ENCODE measurements around the gene KCNIP4. TPM values are rescaled to one million over a fixed set of nuclear protein-coding genes. Genes with fewer than 3 reads are reported as not detected.

The KCNIP4 gene
- total and polyA plus RNA-seq, 11 donors, result 0.19 TPM; not detected in 10

GRCh38 chr4:21011106-21011505 is 937.5 kb downstream of the KCNIP4 start:
- Histone ChIP-seq H3K27ac (no peak overlapping the region), H3K4me1 (no peaks in the 10 kb centered on the region), H3K27me3 (no peaks in the 10 kb centered on the region), H3K36me3 (no peaks in the 10 kb centered on the region), H3K9me3 (no peaks in the 10 kb centered on the region), H3K4me3 (no peak overlapping the region)
- 76 to 82% (median 79%) methylated on average over 3 of the region's 3 CpGs for WGBS, 4 donors
- DNase-seq (no peak), ATAC-seq (no peak)
- intact Hi-C loops (cut with DNase I), result no loop called here
- TF ChIP-seq CTCF (IDR thresholded peaks at IDR 0.05) (no peak), POLR2A (IDR thresholded peaks at IDR 0.05) (no peak)

- WGBS, 4 donors, result 57 to 60% (median 58%) methylated on average over 4 of the region's 4 CpGs
- Histone ChIP-seq H3K36me3 (no peaks in the 10 kb centered on the region), H3K4me3 (no peak overlapping the region), H3K4me1 (no peaks in the 10 kb centered on the region), H3K27me3 (no peaks in the 10 kb centered on the region), H3K27ac (no peak overlapping the region), H3K9me3 (no peaks in the 10 kb centered on the region)
- intact Hi-C loops (cut with DNase I), result no loop called here
- ATAC-seq (no peak), DNase-seq (no peak)
- no peak for TF ChIP-seq POLR2A (IDR thresholded peaks at IDR 0.05)
- TF ChIP-seq CTCF (IDR thresholded peaks at IDR 0.05), result no peak
Observed at GRCh38 chr4:21009956-21010355, 938.6 kb downstream of the KCNIP4 start.

GRCh38 chr4:21005647-21006046 is 942.9 kb downstream of the KCNIP4 start:
- H3K4me1 ChIP-seq, result no peaks in the 10 kb centered on the region
- H3K36me3 ChIP-seq, result no peaks in the 10 kb centered on the region
- 80 to 82% (median 80%) methylated on average over 4 of the region's 4 CpGs for WGBS, 4 donors
- DNase-seq (no peak), ATAC-seq (no peak)
- TF ChIP-seq POLR2A (IDR thresholded peaks at IDR 0.05), result no peak
- TF ChIP-seq CTCF (IDR thresholded peaks at IDR 0.05), result no peak
- intact Hi-C loops (cut with DNase I), result no loop called here
- H3K9me3 ChIP-seq, result no peaks in the 10 kb centered on the region
- H3K27ac ChIP-seq, result no peak overlapping the region
- H3K4me3 ChIP-seq, result no peak overlapping the region
- no peaks in the 10 kb centered on the region for H3K27me3 ChIP-seq

- Histone ChIP-seq H3K9me3 (no peaks in the 10 kb centered on the region), H3K36me3 (no peaks in the 10 kb centered on the region), H3K27ac (no peak overlapping the region), H3K4me3 (no peak overlapping the region), H3K27me3 (no peaks in the 10 kb centered on the region), H3K4me1 (no peaks in the 10 kb centered on the region)
- WGBS, 4 donors, result 24 to 34% (median 26%) methylated on average over 4 of the region's 4 CpGs
- DNase-seq (no peak), ATAC-seq (no peak)
- intact Hi-C loops (cut with DNase I), result no loop called here
- TF ChIP-seq POLR2A (IDR thresholded peaks at IDR 0.05) (no peak), CTCF (IDR thresholded peaks at IDR 0.05) (no peak)
Observed at GRCh38 chr4:21002976-21003375, 945.6 kb downstream of the KCNIP4 start.

All from heart left ventricle (tissue), 16 donors.